K562 (cell line): ENCODE results near the gene SRSF11.

Experiments
- CBX8 ChIP-seq: fragments of 200-600 bp; sonication (generic); IDR thresholded peaks from 2 replicates; pipeline ENCODE4 v1.6.1; 2012; ENCODE audit warnings: borderline replicate concordance, mixed run types, low read depth, mild to moderate bottlenecking, moderate library complexity, mixed read lengths, low read length, control low read depth, inconsistent platforms; ENCODE audit not compliant: poor library complexity, severe bottlenecking; ENCODE audit errors: extremely low read depth
- FOXM1 ChIP-seq, 2 experiments: fragments of 450-650 bp in 1 of 2; sonication (generic) in 1 of 2; formaldehyde crosslinking in 1 of 2; IDR thresholded peaks; 2 replicates each; pipeline versions ENCODE4 v1.6.1 to v1.9.0; 2017 to 2022; ENCODE audit warnings: low read depth in 2 of 2, mild to moderate bottlenecking in 2 of 2, missing genetic modification reagents in 1 of 2, moderate library complexity in 1 of 2

DNA sequence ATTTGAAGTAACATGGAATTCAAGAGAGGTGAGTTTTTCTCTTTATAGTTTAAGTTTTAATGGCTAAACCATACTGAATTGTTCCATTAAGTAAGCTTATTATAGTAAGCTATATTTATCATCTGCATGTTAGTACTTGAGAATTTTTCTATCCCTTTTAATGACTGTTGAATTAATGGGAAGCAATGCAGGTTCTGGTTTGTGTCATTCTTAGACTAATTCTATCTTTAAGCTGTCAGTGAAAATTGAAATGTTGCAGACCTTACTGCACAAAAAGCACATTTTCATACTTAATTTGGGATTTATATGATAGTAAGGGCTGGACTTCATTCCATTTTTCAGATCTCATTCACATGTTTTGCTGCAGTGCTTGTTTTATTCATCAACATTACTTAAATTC lies 25.9 kb downstream of the SRSF11 start:
- TF ChIP-seq CBX8 (no peak), FOXM1 (IDR thresholded peaks at IDR 0.05; ENCODE audit: low read depth) (no peak), FOXM1 (CRISPR knock-in tag; IDR thresholded peaks at IDR 0.05; ENCODE audit: low read depth) (no peak)
